SK-N-SH (cell line): ENCODE data around the gene BNC2. TPM values are rescaled to one million over a fixed set of nuclear protein-coding genes. Genes with fewer than 3 reads are reported as not detected.
A peak's percentile ranks its signal among the peaks of the same experiment; 100 is the strongest.

Experiments used
- CTCF ChIA-PET: fragments of 300-600, 350-600 bp; formaldehyde crosslinking; extraction: SDS; loops from one replicate; lab custom pipeline; 2021; lab: Yijun Ruan, JAX
- POLR2A ChIA-PET: fragments of 350-600 bp; sonication (Branson Sonifier 250); formaldehyde crosslinking; extraction: SDS; loops from one replicate; lab custom pipeline; 2020; ENCODE audit warnings: antibody characterized with exemption, inconsistent platforms; lab: Yijun Ruan, JAX
- DNase-seq: peaks from one replicate; pipeline ENCODE4 v3.0.0; 2012
- H2AFZ ChIP-seq: fragments of 200-600 bp; sonication (generic); 2 replicates; pipeline ENCODE4 v1.8.1; 2016; ENCODE audit warnings: antibody characterized with exemption, mild to moderate bottlenecking, low read depth
- H3F3A ChIP-seq: fragments of 200-600 bp; sonication (generic); replicated peaks from 2 replicates; pipeline ENCODE3; 2016; ENCODE audit warnings: antibody characterized with exemption, mild to moderate bottlenecking; ENCODE audit not compliant: insufficient read depth
- H3K27ac ChIP-seq, 2 experiments: fragments of 200-500 bp in 1 of 2; fragments of 200-600 bp in 1 of 2; sonication (Bioruptor generic) in 1 of 2; sonication (generic), shearing (Covaris generic) in 1 of 2; 2 replicates each; pipeline versions ENCODE4 v1.5.1 to v1.6.1; 2014 to 2016; ENCODE audit warnings: low read depth in 2 of 2, inconsistent platforms in 1 of 2, low read length in 1 of 2, mild to moderate bottlenecking in 1 of 2, mixed read lengths in 1 of 2
- H3K27me3 ChIP-seq: fragments of 200-600 bp; sonication (generic), shearing (Covaris generic); 2 replicates; pipeline ENCODE4 v1.6.1; 2016; ENCODE audit warnings: mixed run types; ENCODE audit not compliant: insufficient read depth
- H3K36me3 ChIP-seq, 2 experiments: fragments of 200-500 bp in 1 of 2; fragments of 200-600 bp in 1 of 2; sonication (Bioruptor generic) in 1 of 2; sonication (generic) in 1 of 2; replicated peaks in 1 of 2; 2 replicates each; pipeline versions ENCODE3 to v1.5.1; 2014 to 2016; ENCODE audit warnings: low read length in 1 of 2, mild to moderate bottlenecking in 1 of 2; ENCODE audit not compliant: insufficient read depth in 2 of 2, control insufficient read depth in 1 of 2
- H3K4me1 ChIP-seq, 2 experiments: fragments of 200-500 bp in 1 of 2; fragments of 200-600 bp in 1 of 2; sonication (Bioruptor generic) in 1 of 2; sonication (generic), shearing (Covaris generic) in 1 of 2; 2 replicates each; pipeline versions ENCODE4 v1.5.1 to v1.6.1; 2014 to 2016; ENCODE audit warnings: low read depth in 1 of 2, low read length in 1 of 2, mixed run types in 1 of 2; ENCODE audit not compliant: insufficient read depth in 2 of 2, control insufficient read depth in 1 of 2
- H3K4me2 ChIP-seq: fragments of 200-600 bp; sonication (generic), shearing (Covaris generic); 2 replicates; pipeline ENCODE4 v1.6.1; 2017; ENCODE audit warnings: mixed run types
- H3K4me3 ChIP-seq, 2 experiments: fragments of 200-500 bp in 1 of 2; fragments of 200-600 bp in 1 of 2; sonication (Bioruptor generic) in 1 of 2; sonication (generic), shearing (Covaris generic) in 1 of 2; 2 replicates each; pipeline versions ENCODE4 v1.5.1 to v1.8.1; 2014 to 2016; ENCODE audit warnings: low read depth in 2 of 2, inconsistent platforms in 1 of 2, low read length in 1 of 2, mild to moderate bottlenecking in 1 of 2, mixed read lengths in 1 of 2, moderate library complexity in 1 of 2
- H3K79me2 ChIP-seq: fragments of 200-600 bp; sonication (generic); 2 replicates; pipeline ENCODE4 v1.8.1; 2017; ENCODE audit warnings: mild to moderate bottlenecking; ENCODE audit not compliant: insufficient read depth
- H3K9ac ChIP-seq: fragments of 200-600 bp; sonication (generic); 2 replicates; pipeline ENCODE4 v1.6.1; 2017; ENCODE audit warnings: mixed run types
- H3K9me2 ChIP-seq: fragments of 200-600 bp; sonication (generic); 2 replicates; pipeline ENCODE4 v1.6.1; 2017; ENCODE audit warnings: mixed run types
- H3K9me3 ChIP-seq: fragments of 200-600 bp; sonication (generic); 2 replicates; pipeline ENCODE4 v1.6.1; 2017; ENCODE audit warnings: mixed run types, mild to moderate bottlenecking, moderate library complexity
- H4K20me1 ChIP-seq: fragments of 200-600 bp; sonication (generic); 2 replicates; pipeline ENCODE4 v1.6.1; 2017; ENCODE audit warnings: mild to moderate bottlenecking, mixed run types; ENCODE audit not compliant: insufficient read depth
- CHD2 ChIP-seq: fragments of 150-350 bp; IDR thresholded peaks from 2 replicates; pipeline ENCODE4 v1.6.1; 2018; ENCODE audit warnings: low read length; ENCODE audit not compliant: partially characterized antibody
- EP300 ChIP-seq, 2 experiments: IDR thresholded peaks; 2 replicates each; pipeline versions ENCODE4 v1.4.0 to v1.6.1; 2012; ENCODE audit warnings: borderline replicate concordance in 1 of 2, low read depth in 1 of 2, low read length in 1 of 2
- EZH2phosphoT487 ChIP-seq: fragments of 200-600 bp; sonication (generic); IDR thresholded peaks from 2 replicates; pipeline ENCODE4 v1.6.1; 2017; ENCODE audit warnings: low read depth, mixed run types, mild to moderate bottlenecking, antibody characterized with exemption, moderate library complexity, borderline replicate concordance
- FOXM1 ChIP-seq: IDR thresholded peaks from 2 replicates; pipeline ENCODE4 v1.4.0; 2012; ENCODE audit warnings: low read depth, mild to moderate bottlenecking
- GABPA ChIP-seq: IDR thresholded peaks from 2 replicates; pipeline ENCODE4 v1.4.0; 2012; ENCODE audit warnings: low read depth, mild to moderate bottlenecking
- GATA2 ChIP-seq: sonication (generic); formaldehyde crosslinking; IDR thresholded peaks from 2 replicates; pipeline ENCODE4 v1.5.0; 2020; ENCODE audit warnings: mild to moderate bottlenecking, missing genetic modification reagents
- MAX ChIP-seq: IDR thresholded peaks from 2 replicates; pipeline ENCODE4 v1.4.0; 2012; ENCODE audit warnings: low read depth
- MEF2A ChIP-seq: IDR thresholded peaks from 2 replicates; pipeline ENCODE4 v1.4.0; 2012; ENCODE audit warnings: low read depth, borderline replicate concordance
- MXI1 ChIP-seq: IDR thresholded peaks from 2 replicates; pipeline ENCODE4 v1.6.1; 2012; ENCODE audit warnings: mild to moderate bottlenecking, low read depth, low read length, improper control_type of control experiment
- POLR2AphosphoS5 ChIP-seq: IDR thresholded peaks from 2 replicates; pipeline ENCODE4 v1.6.1; 2012; ENCODE audit warnings: low read depth, low read length
- RAD21 ChIP-seq: IDR thresholded peaks from 2 replicates; pipeline ENCODE4 v1.6.1; 2012; ENCODE audit warnings: mild to moderate bottlenecking, low read length
- RCOR1 ChIP-seq: fragments of 150-350 bp; IDR thresholded peaks from 2 replicates; pipeline ENCODE4 v1.6.1; 2017; ENCODE audit warnings: antibody characterized with exemption, low read length
- SIN3A ChIP-seq: IDR thresholded peaks from 2 replicates; pipeline ENCODE4 v1.6.1; 2012; ENCODE audit warnings: low read depth, mild to moderate bottlenecking, low read length, moderate library complexity, borderline replicate concordance
- SMC3 ChIP-seq: IDR thresholded peaks from 2 replicates; pipeline ENCODE4 v1.6.1; 2012; ENCODE audit warnings: low read depth, low read length, improper control_type of control experiment
- TAF1 ChIP-seq: IDR thresholded peaks from 2 replicates; pipeline ENCODE4 v1.6.1; 2012; ENCODE audit warnings: low read depth, mild to moderate bottlenecking, low read length, moderate library complexity, borderline replicate concordance
- TEAD4 ChIP-seq: IDR thresholded peaks from 2 replicates; pipeline ENCODE4 v1.4.0; 2012; ENCODE audit warnings: mild to moderate bottlenecking, borderline replicate concordance; ENCODE audit not compliant: insufficient read depth
- USF2 ChIP-seq: fragments of 150-350 bp; IDR thresholded peaks from 2 replicates; pipeline ENCODE4 v1.6.1; 2017; ENCODE audit warnings: antibody characterized with exemption, low read length, low read depth, borderline replicate concordance
- WGBS: methylation state at CpG from one replicate; pipeline ENCODE4 v1.1.6; 2017; ENCODE audit warnings: low lambda C conversion rate; 5-methylcytosine and 5-hydroxymethylcytosine counted together
- polyA plus RNA-seq, 3 experiments: library from polyadenylated mRNA; depleted of rRNA; stranded (reverse); fragments of >200 nt; gene quantifications; 2 replicates each; pipeline ENCODE4 v1.2.3, GENCODE V29; 2012
- TF ChIP-seq, protein P1 (sequence below): IDR thresholded peaks from 2 replicates; pipeline ENCODE4 v1.4.0; 2012; ENCODE audit warnings: low read depth, borderline replicate concordance
- TF ChIP-seq, protein P2 (sequence below): fragments of 200-600 bp; sonication (generic); IDR thresholded peaks from 2 replicates; pipeline ENCODE4 v1.6.1; 2017; ENCODE audit warnings: antibody characterized with exemption, mild to moderate bottlenecking, moderate library complexity
- TF ChIP-seq, protein P3 (sequence below): IDR thresholded peaks from 2 replicates; pipeline ENCODE4 v1.6.1; 2012; ENCODE audit warnings: mild to moderate bottlenecking, low read depth, low read length, moderate library complexity

The BNC2 gene
- polyA plus RNA-seq, 1 of the 3 experiments (the other 2 are of a cell fraction) = 8.8 TPM

GRCh38 chr9:16514131-16514530 is 356.3 kb downstream of the BNC2 start:
- TF ChIP-seq RAD21 (no peak), MXI1 (no peak), TAF1 (no peak), MEF2A (no peak), FOXM1 (no peak), GABPA (no peak), SIN3A (no peak), SMC3 (no peak), USF2 (no peak), TEAD4 (no peak), EZH2phosphoT487 (no peak), EP300 (IDR thresholded peaks at IDR 0.05; ENCODE audit: borderline replicate concordance in 1 of 2, low read depth in 1 of 2, low read length in 1 of 2) (no peak), RCOR1 (no peak), CHD2 (no peak), POLR2AphosphoS5 (no peak), GATA2 (CRISPR knock-in tag) (no peak), MAX (no peak)
- TF ChIP-seq, protein P1, sequence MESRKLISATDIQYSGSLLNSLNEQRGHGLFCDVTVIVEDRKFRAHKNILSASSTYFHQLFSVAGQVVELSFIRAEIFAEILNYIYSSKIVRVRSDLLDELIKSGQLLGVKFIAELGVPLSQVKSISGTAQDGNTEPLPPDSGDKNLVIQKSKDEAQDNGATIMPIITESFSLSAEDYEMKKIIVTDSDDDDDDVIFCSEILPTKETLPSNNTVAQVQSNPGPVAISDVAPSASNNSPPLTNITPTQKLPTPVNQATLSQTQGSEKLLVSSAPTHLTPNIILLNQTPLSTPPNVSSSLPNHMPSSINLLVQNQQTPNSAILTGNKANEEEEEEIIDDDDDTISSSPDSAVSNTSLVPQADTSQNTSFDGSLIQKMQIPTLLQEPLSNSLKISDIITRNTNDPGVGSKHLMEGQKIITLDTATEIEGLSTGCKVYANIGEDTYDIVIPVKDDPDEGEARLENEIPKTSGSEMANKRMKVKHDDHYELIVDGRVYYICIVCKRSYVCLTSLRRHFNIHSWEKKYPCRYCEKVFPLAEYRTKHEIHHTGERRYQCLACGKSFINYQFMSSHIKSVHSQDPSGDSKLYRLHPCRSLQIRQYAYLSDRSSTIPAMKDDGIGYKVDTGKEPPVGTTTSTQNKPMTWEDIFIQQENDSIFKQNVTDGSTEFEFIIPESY = no peak
- TF ChIP-seq, protein P2, sequence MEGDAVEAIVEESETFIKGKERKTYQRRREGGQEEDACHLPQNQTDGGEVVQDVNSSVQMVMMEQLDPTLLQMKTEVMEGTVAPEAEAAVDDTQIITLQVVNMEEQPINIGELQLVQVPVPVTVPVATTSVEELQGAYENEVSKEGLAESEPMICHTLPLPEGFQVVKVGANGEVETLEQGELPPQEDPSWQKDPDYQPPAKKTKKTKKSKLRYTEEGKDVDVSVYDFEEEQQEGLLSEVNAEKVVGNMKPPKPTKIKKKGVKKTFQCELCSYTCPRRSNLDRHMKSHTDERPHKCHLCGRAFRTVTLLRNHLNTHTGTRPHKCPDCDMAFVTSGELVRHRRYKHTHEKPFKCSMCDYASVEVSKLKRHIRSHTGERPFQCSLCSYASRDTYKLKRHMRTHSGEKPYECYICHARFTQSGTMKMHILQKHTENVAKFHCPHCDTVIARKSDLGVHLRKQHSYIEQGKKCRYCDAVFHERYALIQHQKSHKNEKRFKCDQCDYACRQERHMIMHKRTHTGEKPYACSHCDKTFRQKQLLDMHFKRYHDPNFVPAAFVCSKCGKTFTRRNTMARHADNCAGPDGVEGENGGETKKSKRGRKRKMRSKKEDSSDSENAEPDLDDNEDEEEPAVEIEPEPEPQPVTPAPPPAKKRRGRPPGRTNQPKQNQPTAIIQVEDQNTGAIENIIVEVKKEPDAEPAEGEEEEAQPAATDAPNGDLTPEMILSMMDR = no peak
- TF ChIP-seq, protein P3, sequence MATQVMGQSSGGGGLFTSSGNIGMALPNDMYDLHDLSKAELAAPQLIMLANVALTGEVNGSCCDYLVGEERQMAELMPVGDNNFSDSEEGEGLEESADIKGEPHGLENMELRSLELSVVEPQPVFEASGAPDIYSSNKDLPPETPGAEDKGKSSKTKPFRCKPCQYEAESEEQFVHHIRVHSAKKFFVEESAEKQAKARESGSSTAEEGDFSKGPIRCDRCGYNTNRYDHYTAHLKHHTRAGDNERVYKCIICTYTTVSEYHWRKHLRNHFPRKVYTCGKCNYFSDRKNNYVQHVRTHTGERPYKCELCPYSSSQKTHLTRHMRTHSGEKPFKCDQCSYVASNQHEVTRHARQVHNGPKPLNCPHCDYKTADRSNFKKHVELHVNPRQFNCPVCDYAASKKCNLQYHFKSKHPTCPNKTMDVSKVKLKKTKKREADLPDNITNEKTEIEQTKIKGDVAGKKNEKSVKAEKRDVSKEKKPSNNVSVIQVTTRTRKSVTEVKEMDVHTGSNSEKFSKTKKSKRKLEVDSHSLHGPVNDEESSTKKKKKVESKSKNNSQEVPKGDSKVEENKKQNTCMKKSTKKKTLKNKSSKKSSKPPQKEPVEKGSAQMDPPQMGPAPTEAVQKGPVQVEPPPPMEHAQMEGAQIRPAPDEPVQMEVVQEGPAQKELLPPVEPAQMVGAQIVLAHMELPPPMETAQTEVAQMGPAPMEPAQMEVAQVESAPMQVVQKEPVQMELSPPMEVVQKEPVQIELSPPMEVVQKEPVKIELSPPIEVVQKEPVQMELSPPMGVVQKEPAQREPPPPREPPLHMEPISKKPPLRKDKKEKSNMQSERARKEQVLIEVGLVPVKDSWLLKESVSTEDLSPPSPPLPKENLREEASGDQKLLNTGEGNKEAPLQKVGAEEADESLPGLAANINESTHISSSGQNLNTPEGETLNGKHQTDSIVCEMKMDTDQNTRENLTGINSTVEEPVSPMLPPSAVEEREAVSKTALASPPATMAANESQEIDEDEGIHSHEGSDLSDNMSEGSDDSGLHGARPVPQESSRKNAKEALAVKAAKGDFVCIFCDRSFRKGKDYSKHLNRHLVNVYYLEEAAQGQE = no peak

More at GRCh38 chr9:16514131-16514530, 356.3 kb downstream of the BNC2 start:
- Histone ChIP-seq H3K4me3 (no peak overlapping the region), H3K9me3 (no peaks in the 10 kb centered on the region), H3K27me3 (no peaks in the 10 kb centered on the region), H3K36me3 (no peaks in the 10 kb centered on the region), H3K4me2 (no peak overlapping the region), H4K20me1 (no peaks in the 10 kb centered on the region), H3K79me2 (peaks cover 41% of the 10 kb centered on the region), H3K9ac (no peak overlapping the region), H3K9me2 (no peaks in the 10 kb centered on the region), H3K27ac (peak overlapping the region; percentile 85 to 87; a peak in 1 of 4 replicates), H3K4me1 (peaks cover 15 to 43% of the 10 kb centered on the region in 2 experiments), H3F3A (peaks cover 41% of the 10 kb centered on the region), H2AFZ (no peak overlapping the region)
- WGBS = 63% methylated on average over 1 of the region's 1 CpG
- ChIA-PET CTCF (interaction anchor here (1.1 kb wide), 1 partner anchor 157 kb away, joined by 3 read pairs; no protein-coding TSS in a partner anchor), POLR2A (no interaction called here)
- no peak for DNase-seq
